GM23248 (cell line): Measurements from ENCODE around the gene WLS. TPM values are rescaled to one million over a fixed set of nuclear protein-coding genes. Genes with fewer than 3 reads are reported as not detected.

ENCODE experiments used
- DNase-seq: peaks from one replicate; pipeline ENCODE4 v3.0.0-alpha.2; 2015
- H2AFZ ChIP-seq: fragments of 200-600 bp; sonication (generic); 2 replicates; pipeline ENCODE4 v1.6.1; 2016; ENCODE audit warnings: antibody characterized with exemption
- H3F3A ChIP-seq: fragments of 200-600 bp; sonication (generic); 2 replicates; pipeline ENCODE4 v1.6.1; 2016; ENCODE audit warnings: mild to moderate bottlenecking, antibody characterized with exemption, mixed run types; ENCODE audit not compliant: insufficient read depth
- H3K27ac ChIP-seq: fragments of 200-600 bp; sonication (generic); 2 replicates; pipeline ENCODE4 v1.5.1; 2016; ENCODE audit warnings: mild to moderate bottlenecking
- H3K27me3 ChIP-seq: fragments of 200-600 bp; sonication (generic); replicated peaks from 2 replicates; pipeline ENCODE4 v1.6.1; 2016; ENCODE audit warnings: mild to moderate bottlenecking; ENCODE audit not compliant: insufficient read depth
- H3K36me3 ChIP-seq: fragments of 200-600 bp; sonication (generic); 2 replicates; pipeline ENCODE4 v1.6.1; 2016; ENCODE audit warnings: low read depth, mild to moderate bottlenecking
- H3K4me1 ChIP-seq: fragments of 200-600 bp; sonication (generic); 2 replicates; pipeline ENCODE4 v1.6.1; 2016; ENCODE audit warnings: mild to moderate bottlenecking; ENCODE audit not compliant: insufficient read depth
- H3K4me2 ChIP-seq: fragments of 200-600 bp; sonication (generic); one replicate; pipeline ENCODE4 v1.6.1; 2016; ENCODE audit warnings: mild to moderate bottlenecking; ENCODE audit not compliant: unreplicated experiment
- H3K4me3 ChIP-seq: fragments of 200-600 bp; sonication (generic); 2 replicates; pipeline ENCODE4 v1.5.1; 2016; ENCODE audit warnings: mild to moderate bottlenecking
- H3K79me2 ChIP-seq: fragments of 200-600 bp; sonication (generic); 2 replicates; pipeline ENCODE4 v1.6.1; 2016; ENCODE audit warnings: mild to moderate bottlenecking; ENCODE audit not compliant: insufficient read depth
- H3K9ac ChIP-seq: fragments of 200-600 bp; sonication (generic); 2 replicates; pipeline ENCODE4 v1.6.1; 2016; ENCODE audit warnings: mild to moderate bottlenecking
- H3K9me2 ChIP-seq: fragments of 200-600 bp; sonication (generic); 2 replicates; pipeline ENCODE4 v1.6.1; 2016; ENCODE audit warnings: mixed run types, mild to moderate bottlenecking, moderate library complexity; ENCODE audit not compliant: insufficient read depth
- H3K9me3 ChIP-seq: fragments of 200-600 bp; sonication (generic); one replicate; pipeline ENCODE4 v1.6.1; 2017; ENCODE audit warnings: low read depth
- H4K20me1 ChIP-seq: fragments of 200-600 bp; sonication (generic); 2 replicates; pipeline ENCODE4 v1.6.0; 2016; ENCODE audit not compliant: insufficient read depth
- EZH2 ChIP-seq: fragments of 200-600 bp; sonication (generic); IDR thresholded peaks from 2 replicates; pipeline ENCODE4 v1.6.1; 2018; ENCODE audit warnings: antibody characterized with exemption, mild to moderate bottlenecking; ENCODE audit not compliant: insufficient read depth, poor library complexity, severe bottlenecking
- EZH2phosphoT487 ChIP-seq: fragments of 200-600 bp; sonication (generic); IDR thresholded peaks from 2 replicates; pipeline ENCODE4 v1.6.1; 2018; ENCODE audit warnings: antibody characterized with exemption, moderate library complexity, mild to moderate bottlenecking, low read depth; ENCODE audit not compliant: insufficient read depth
- WGBS, 2 experiments: methylation state at CpG; one replicate each; pipeline ENCODE4 v1.1.6; 2015 to 2017; ENCODE audit warnings: low lambda C conversion rate in 2 of 2, low coverage in 1 of 2; ENCODE audit errors: missing lambda C conversion rate in 2 of 2; 5-methylcytosine and 5-hydroxymethylcytosine counted together
- in situ Hi-C: fragments of 300-500 bp; cut with MboI; formaldehyde crosslinking; loops from 2 replicates; pipeline ENCODE4 v1.15.0; 2020
- polyA plus RNA-seq: library from polyadenylated mRNA; unstranded; fragments of >200 nt; fragmentation: Nextera tagmentation; extraction: Ambion mirVana; gene quantifications from 2 replicates; pipeline ENCODE4 v1.2.1, GENCODE V29; 2016
- total RNA-seq: library from RNA; depleted of rRNA; stranded (reverse); fragments of >200 nt; shearing (Covaris generic); gene quantifications from 2 replicates; pipeline ENCODE4 v1.2.3, GENCODE V29; 2014

Gene WLS
- total and polyA plus RNA-seq, 2 experiments from 2014 or later, result 26.7 to 36.4 TPM

DNA sequence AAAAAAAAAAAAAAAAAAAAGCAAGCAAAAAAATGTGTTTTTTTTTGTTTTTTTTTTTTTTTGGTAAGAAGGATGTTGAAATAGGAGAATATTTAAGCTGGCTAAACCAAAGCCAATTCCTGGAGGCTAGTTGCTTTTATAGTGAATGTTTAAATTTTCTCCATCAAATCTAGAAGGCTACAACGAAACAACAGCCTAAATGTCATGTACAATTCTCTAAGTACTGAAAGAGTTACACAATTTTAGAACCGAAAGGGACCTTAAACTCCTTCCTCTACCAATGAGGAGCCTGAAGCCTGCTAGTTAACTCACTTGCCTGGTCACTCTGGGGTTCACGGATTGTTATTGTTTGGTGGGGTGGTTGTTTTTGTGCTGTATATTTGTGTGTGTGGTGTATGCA lies 3.5 kb downstream of the WLS start:
- no peak for TF ChIP-seq EZH2phosphoT487
- TF ChIP-seq EZH2, result no peak
- no peaks in the 10 kb centered on the region for H3K27me3 ChIP-seq
- H2AFZ ChIP-seq, result peak overlapping the region; percentile 46
- H3K79me2 ChIP-seq, result peaks cover 57% of the 10 kb centered on the region
- H3K9me3 ChIP-seq, result no peaks in the 10 kb centered on the region
- 28 to 32% methylated on average over 3 of the region's 3 CpGs for WGBS, 2 experiments
- no peaks in the 10 kb centered on the region for H4K20me1 ChIP-seq
- no peaks in the 10 kb centered on the region for H3K36me3 ChIP-seq
- H3K27ac ChIP-seq, result no peak overlapping the region; the same call in 1 of the 2 replicates
- DNase-seq, result peak; percentile 56
- H3K4me3 ChIP-seq, result peak overlapping the region; percentile 80; the same call in 1 of the 2 replicates
- H3K9me2 ChIP-seq, result no peaks in the 10 kb centered on the region
- H3F3A ChIP-seq, result peaks cover 23% of the 10 kb centered on the region; the same call in 1 of the 2 replicates
- 0 out of 2 replicates have a peak overlapping the region, but pooled peaks have one; percentile 6 for H3K9ac ChIP-seq
- H3K4me2 ChIP-seq, result peak overlapping the region; percentile 97
- in situ Hi-C loops, result no loop called here
- H3K4me1 ChIP-seq, result peaks cover 11% of the 10 kb centered on the region

DNA sequence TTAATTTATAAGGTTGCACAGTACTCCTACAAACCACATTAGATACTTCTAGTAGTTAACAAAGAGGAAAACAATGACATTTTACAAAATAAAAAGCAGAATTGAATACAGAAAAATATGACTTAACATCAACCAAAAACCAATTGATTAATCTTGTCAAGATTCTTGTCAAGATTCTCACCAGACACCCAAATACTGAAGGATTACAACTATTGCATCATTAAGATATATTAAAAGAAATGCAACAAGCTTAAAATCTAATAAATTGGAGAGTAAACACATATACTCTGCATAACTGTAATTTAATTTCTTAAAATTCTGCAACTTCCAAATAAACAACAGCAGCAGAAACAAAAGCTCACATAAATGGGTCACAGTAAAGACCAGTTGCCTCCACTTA lies 4.7 kb downstream of the WLS start:
- DNase-seq, result no peak
- H3K4me3 ChIP-seq, result no peak overlapping the region
- peaks cover 12% of the 10 kb centered on the region for H3K4me1 ChIP-seq
- H4K20me1 ChIP-seq, result no peaks in the 10 kb centered on the region
- in situ Hi-C loops, result no loop called here
- H3K4me2 ChIP-seq, result no peak overlapping the region
- TF ChIP-seq EZH2phosphoT487, result no peak
- TF ChIP-seq EZH2, result no peak
- H3K79me2 ChIP-seq, result peaks cover 57% of the 10 kb centered on the region
- no peaks in the 10 kb centered on the region for H3K9me2 ChIP-seq
- H3K36me3 ChIP-seq, result no peaks in the 10 kb centered on the region
- H3F3A ChIP-seq, result peaks cover 26% of the 10 kb centered on the region; the same call in 1 of the 2 replicates
- H3K9ac ChIP-seq, result no peak overlapping the region
- no peak overlapping the region for H2AFZ ChIP-seq
- no peak overlapping the region for H3K27ac ChIP-seq
- H3K27me3 ChIP-seq, result no peaks in the 10 kb centered on the region
- no peaks in the 10 kb centered on the region for H3K9me3 ChIP-seq

DNA sequence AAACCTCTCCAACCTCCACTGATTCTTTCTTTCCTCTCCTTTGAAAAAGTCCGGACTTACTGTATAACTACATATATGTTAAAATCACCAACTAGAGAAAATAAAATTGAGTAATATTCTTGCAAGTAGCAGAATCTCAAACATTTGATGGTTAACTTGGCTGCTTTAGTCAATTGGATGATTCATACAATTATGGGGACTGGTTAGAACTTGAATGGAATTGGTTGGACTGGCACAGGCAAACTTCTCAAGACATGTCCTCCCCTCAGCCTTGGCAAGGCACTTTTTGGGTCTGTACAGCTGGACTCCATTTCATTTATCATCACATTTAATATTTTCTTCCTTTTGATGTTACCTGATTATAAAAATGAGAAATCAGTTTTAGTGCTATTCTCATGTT lies 6.5 kb downstream of the WLS start:
- Histone ChIP-seq H3K4me1 (peaks cover 24% of the 10 kb centered on the region), H3K9me2 (no peaks in the 10 kb centered on the region), H4K20me1 (no peaks in the 10 kb centered on the region), H3K9ac (no peak overlapping the region), H3K27ac (no peak overlapping the region), H2AFZ (no peak overlapping the region), H3K4me3 (no peak overlapping the region), H3K79me2 (peaks cover 56% of the 10 kb centered on the region), H3F3A (peaks cover 39% of the 10 kb centered on the region), H3K27me3 (no peaks in the 10 kb centered on the region), H3K36me3 (no peaks in the 10 kb centered on the region), H3K9me3 (no peaks in the 10 kb centered on the region), H3K4me2 (no peak overlapping the region)
- in situ Hi-C loops, result no loop called here
- 100% methylated on average over 1 of the region's 1 CpG for WGBS, 2 experiments
- peak; percentile 48 for DNase-seq
- no peak for TF ChIP-seq EZH2
- no peak for TF ChIP-seq EZH2phosphoT487

DNA sequence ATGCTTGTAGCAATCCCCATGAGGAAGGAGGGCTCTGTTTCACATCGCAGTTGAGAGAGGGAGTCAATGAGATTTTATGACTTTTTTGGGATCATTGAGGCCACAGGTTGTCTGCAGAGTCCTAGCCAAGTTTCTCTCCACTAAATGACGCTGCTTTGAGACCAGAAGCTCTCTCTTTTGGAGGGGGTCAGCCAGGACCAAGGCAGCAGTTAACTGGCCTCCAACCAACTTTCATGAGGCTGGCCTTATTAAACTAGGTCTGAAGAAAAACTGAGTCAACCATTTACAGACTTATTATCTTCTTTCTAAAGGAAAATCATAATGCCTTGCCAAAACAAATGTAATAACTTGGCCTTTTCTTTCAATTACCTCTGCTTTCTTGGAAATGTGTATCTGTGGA lies 8.6 kb downstream of the WLS start:
- H3K9me2 ChIP-seq, result no peaks in the 10 kb centered on the region
- no peak overlapping the region for H2AFZ ChIP-seq
- peaks cover 60% of the 10 kb centered on the region for H3K79me2 ChIP-seq
- no peak overlapping the region for H3K27ac ChIP-seq
- 58 to 62% methylated on average over 2 of the region's 2 CpGs for WGBS, 2 experiments
- H3K4me2 ChIP-seq, result no peak overlapping the region
- H3K27me3 ChIP-seq, result no peaks in the 10 kb centered on the region
- no peaks in the 10 kb centered on the region for H4K20me1 ChIP-seq
- no peak for DNase-seq
- H3K36me3 ChIP-seq, result no peaks in the 10 kb centered on the region
- H3K9ac ChIP-seq, result no peak overlapping the region
- TF ChIP-seq EZH2, result no peak
- TF ChIP-seq EZH2phosphoT487, result no peak
- H3F3A ChIP-seq, result peaks cover 26% of the 10 kb centered on the region
- H3K4me3 ChIP-seq, result no peak overlapping the region
- H3K9me3 ChIP-seq, result no peaks in the 10 kb centered on the region
- in situ Hi-C loops, result no loop called here
- H3K4me1 ChIP-seq, result peaks cover 13% of the 10 kb centered on the region

DNA sequence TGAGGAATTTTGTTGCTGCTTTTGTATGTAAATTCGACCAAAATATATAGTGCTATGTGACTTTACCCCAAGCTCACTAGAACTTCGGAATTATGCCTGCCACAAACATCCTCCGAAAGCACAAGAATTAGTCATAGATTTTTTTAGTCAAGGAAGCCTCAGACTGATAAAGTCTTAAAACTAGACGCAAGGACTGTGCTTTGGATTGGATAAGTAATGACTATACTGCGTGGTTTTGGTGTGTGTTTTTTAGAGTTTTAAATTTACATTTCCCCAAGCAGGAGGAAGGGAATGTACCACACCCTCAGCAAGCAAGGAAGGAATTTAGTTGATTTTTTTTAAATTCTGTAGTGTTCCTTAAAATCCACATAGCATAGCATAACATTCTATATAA lies 10.3 kb downstream of the WLS start:
- Histone ChIP-seq H4K20me1 (no peaks in the 10 kb centered on the region), H3K27ac (0 out of 2 replicates have a peak overlapping the region, but pooled peaks have one; percentile 10), H3K79me2 (peaks cover 60% of the 10 kb centered on the region), H3K4me1 (peaks cover 13% of the 10 kb centered on the region), H3K36me3 (no peaks in the 10 kb centered on the region), H3K9me2 (no peaks in the 10 kb centered on the region), H3K9ac (no peak overlapping the region), H2AFZ (no peak overlapping the region), H3K4me2 (peak overlapping the region; percentile 33), H3K27me3 (no peaks in the 10 kb centered on the region), H3K9me3 (no peaks in the 10 kb centered on the region), H3F3A (peaks cover 26% of the 10 kb centered on the region), H3K4me3 (peak overlapping the region; percentile 13)
- TF ChIP-seq EZH2, result no peak
- no peak for TF ChIP-seq EZH2phosphoT487
- 1 to 4% methylated on average over 5 of the region's 5 CpGs for WGBS, 2 experiments
- peak; percentile 78 for DNase-seq
- in situ Hi-C loops, result no loop called here
